AG04449 (cell line): ENCODE measurements around the gene ZNF774.

Source experiments
- CTCF ChIA-PET: fragments of 350-600 bp; formaldehyde crosslinking; extraction: SDS; loops from one replicate; lab custom pipeline; 2021; ENCODE audit warnings: antibody characterized with exemption; lab: Yijun Ruan, JAX
- POLR2A ChIA-PET: fragments of 400-600, 350-600 bp; formaldehyde crosslinking; extraction: SDS; loops from one replicate; lab custom pipeline; 2020; ENCODE audit warnings: antibody characterized with exemption, inconsistent platforms; lab: Yijun Ruan, JAX
- DNase-seq: peaks from one replicate; pipeline ENCODE4 v3.0.0-alpha.2; 2010; ENCODE audit warnings: low read depth, low spot score
- H3K4me3 ChIP-seq: 2 replicates; pipeline ENCODE4 v1.5.1; 2011; ENCODE audit warnings: low read depth, mild to moderate bottlenecking, control low read depth, low read length
- TF ChIP-seq, protein P1 (sequence below): IDR thresholded peaks from one replicate; pipeline ENCODE4 v1.5.1; 2011; ENCODE audit warnings: mild to moderate bottlenecking, moderate library complexity, low read length, control low read depth, inconsistent platforms; ENCODE audit not compliant: insufficient read depth; ENCODE audit errors: missing control alignments

The ZNF774 gene

DNA sequence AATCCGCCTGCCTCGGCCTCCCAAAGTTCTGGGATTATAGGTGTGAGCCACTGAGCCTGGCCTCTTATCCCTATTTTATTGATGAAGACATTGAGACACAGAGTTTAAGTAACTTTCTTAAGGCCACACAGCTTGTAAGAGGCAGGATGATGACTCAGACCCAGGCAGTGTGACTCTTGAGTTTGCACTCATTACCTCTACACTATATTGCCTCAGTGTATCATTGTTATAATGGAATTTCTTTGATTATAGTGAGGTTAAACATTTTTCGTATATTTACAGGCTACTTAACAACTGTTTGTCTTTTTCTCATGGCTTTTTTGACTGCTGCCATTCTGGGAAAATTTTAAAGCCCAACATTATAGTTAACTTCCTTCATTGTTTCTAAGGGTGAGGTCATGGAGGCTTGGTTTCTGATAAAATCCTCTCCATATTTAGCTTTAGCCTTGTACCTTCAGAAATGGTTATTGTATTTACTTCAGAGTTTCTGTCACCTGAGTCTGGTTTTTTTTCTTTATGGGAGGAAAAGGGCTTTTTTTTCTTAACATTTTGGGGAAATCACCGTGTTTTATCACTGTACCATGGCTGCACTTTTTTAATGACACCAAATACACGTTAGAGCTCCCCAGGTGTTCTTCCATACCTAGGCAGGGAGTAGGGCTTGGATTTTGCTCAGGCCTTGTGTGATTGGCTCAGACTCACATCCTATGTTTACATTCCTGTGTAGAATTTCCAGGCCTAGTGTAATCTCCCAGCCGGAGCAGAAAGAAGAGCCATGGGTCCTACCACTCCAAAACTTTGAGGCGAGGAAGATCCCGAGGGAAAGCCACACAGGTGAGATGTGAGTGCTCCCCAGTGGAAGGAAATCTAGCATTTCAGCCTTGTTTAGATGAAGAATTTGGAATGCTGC lies 6.3 kb downstream of the ZNF774 start:
- no peak overlapping the region for H3K4me3 ChIP-seq
- TF ChIP-seq, protein P1, sequence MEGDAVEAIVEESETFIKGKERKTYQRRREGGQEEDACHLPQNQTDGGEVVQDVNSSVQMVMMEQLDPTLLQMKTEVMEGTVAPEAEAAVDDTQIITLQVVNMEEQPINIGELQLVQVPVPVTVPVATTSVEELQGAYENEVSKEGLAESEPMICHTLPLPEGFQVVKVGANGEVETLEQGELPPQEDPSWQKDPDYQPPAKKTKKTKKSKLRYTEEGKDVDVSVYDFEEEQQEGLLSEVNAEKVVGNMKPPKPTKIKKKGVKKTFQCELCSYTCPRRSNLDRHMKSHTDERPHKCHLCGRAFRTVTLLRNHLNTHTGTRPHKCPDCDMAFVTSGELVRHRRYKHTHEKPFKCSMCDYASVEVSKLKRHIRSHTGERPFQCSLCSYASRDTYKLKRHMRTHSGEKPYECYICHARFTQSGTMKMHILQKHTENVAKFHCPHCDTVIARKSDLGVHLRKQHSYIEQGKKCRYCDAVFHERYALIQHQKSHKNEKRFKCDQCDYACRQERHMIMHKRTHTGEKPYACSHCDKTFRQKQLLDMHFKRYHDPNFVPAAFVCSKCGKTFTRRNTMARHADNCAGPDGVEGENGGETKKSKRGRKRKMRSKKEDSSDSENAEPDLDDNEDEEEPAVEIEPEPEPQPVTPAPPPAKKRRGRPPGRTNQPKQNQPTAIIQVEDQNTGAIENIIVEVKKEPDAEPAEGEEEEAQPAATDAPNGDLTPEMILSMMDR, result no peak
- DNase-seq, result no peak
- POLR2A ChIA-PET, result no interaction called here
- CTCF ChIA-PET, result interaction anchor here (0.6 to 6.0 kb wide), 5 partner anchors 25 to 124 kb away, joined by 3 to 94 read pairs (median 4); no protein-coding TSS in a partner anchor

DNA sequence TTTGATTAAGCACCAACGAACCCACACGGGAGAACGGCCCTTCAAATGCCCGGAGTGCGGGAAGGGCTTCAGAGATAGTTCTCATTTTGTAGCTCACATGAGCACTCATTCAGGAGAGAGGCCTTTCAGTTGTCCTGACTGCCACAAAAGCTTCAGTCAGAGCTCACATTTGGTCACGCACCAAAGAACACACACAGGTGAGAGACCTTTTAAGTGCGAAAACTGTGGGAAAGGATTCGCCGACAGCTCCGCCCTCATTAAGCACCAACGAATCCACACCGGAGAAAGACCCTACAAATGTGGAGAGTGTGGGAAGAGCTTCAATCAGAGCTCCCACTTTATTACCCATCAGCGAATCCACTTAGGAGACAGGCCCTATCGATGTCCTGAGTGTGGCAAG lies 8.7 kb downstream of the ZNF774 start:
- DNase-seq, result no peak
- no peak overlapping the region for H3K4me3 ChIP-seq
- TF ChIP-seq, protein P1, result no peak
- ChIA-PET POLR2A (no interaction called here), CTCF (interaction anchor here (0.9 to 6.0 kb wide), 9 partner anchors 11 to 122 kb away, joined by 3 to 94 read pairs (median 3); no protein-coding TSS in a partner anchor)

DNA sequence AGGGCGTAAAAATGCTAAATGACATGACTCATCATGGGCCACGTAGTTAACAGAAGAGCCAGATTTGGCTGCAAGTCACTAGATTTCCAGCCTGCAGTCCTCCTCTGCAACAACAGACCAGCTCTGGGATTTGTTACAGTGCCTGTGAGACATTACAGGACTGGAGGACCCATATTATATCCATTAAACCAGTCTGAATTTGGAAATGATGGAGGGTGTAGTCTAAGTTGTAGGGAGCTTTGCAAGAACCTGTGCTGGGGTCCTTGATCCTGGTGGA lies 10.8 kb downstream of the ZNF774 start:
- TF ChIP-seq, protein P1, result no peak
- CTCF ChIA-PET, result interaction anchor here (0.6 to 6.0 kb wide), 13 partner anchors 10 to 149 kb away, joined by 3 to 94 read pairs (median 5); no protein-coding TSS in a partner anchor
- H3K4me3 ChIP-seq, result no peak overlapping the region
- DNase-seq, result peak; percentile 71
- POLR2A ChIA-PET, result interaction anchor here (0.6 to 2.4 kb wide), 3 partner anchors 25 to 42 kb away, joined by 3 to 13 read pairs (median 4); partner anchors contain the start of gene IQGAP1

DNA sequence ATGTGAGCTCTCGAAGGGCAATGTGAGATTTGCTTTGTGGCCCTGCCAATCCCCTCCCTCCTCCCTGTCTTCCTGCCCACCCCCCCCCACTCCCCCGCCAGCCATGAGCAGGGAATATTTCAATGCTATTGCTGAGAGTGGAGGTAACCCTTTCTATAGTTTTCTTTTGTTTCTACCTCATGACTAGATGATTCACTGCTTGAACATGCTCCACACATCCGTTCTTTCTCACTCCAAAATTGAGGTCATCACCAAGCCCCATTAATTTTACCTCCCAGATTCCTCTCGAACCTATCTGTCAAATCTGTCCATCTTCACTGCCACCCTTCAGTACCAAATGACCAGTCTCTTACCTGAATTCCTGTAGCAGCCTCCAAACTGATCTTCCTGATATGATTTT lies 12.2 kb downstream of the ZNF774 start:
- TF ChIP-seq, protein P1, result no peak
- CTCF ChIA-PET, result interaction anchor here (3.0 kb wide), 1 partner anchor 101 kb away, joined by 20 read pairs; no protein-coding TSS in a partner anchor
- H3K4me3 ChIP-seq, result no peak overlapping the region
- no peak for DNase-seq
- POLR2A ChIA-PET, result no interaction called here

DNA sequence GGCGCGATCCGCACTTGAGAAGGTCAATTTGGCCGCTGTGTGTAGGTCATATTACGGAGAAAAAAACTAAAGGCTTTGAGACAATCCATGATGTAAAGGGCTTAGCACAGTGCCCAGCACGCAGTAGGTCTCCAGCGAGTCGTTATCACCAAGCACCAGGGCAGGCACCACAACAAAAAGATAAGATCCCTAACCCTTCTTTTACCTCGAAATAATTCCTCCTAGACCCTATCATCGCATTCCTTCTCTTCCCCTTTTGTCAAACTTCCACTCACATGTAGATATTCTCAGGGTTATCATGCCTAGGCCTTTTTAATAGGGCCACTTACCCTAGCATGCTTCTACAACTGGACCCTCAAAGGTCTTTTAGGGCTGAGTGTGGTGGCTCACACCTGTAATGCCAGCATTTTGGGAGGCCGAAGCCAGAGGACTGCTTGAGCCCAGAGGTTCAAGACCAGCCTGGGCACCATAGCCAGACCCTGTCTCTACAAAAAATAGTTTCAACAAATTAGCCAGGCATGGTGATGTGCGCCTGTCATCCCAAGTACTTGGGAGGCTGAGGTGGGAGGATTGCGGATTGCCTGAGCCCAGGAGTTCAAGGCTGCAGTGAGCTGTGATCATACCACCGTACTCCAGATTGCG lies 13.5 kb downstream of the ZNF774 start:
- POLR2A ChIA-PET, result no interaction called here
- DNase-seq, result no peak
- no peak overlapping the region for H3K4me3 ChIP-seq
- CTCF ChIA-PET, result no interaction called here
- TF ChIP-seq, protein P1, result no peak

DNA sequence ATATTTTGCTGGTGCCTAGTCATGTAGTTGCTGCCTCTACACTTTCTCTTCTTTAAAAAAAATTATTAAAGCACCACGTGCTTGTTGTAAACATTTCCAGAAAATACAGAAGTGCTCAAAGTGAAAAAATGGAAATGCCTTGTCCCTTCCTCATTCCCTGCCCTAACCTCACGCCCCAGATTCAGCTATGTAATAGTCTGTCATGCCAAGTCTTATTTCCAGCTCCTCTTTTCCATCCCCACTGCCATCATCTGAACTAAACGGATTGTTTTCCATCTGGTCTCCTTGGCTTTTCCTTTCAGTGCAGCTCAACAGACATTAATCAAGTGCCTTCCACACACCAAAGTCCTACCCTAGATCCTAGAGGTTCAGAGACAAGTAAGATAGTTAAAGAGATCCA lies 15.5 kb downstream of the ZNF774 start:
- ChIA-PET CTCF (interaction anchor here (0.6 to 2.2 kb wide), 4 partner anchors 48 to 115 kb away, joined by 3 to 10 read pairs (median 6); no protein-coding TSS in a partner anchor), POLR2A (interaction anchor here (0.6 to 2.1 kb wide), 2 partner anchors 21 to 658 kb away, joined by 5 to 9 read pairs; partner anchors contain the start of gene IQGAP1)
- TF ChIP-seq, protein P1, result no peak
- DNase-seq, result no peak
- no peak overlapping the region for H3K4me3 ChIP-seq
